Ramos (cell line): ENCODE results near the gene SYNGAP1.

ENCODE experiments used
- in situ Hi-C: fragments of 300-500 bp; cut with MboI; formaldehyde crosslinking; loops from one replicate; pipeline ENCODE4 v1.14.3; 2022; ENCODE audit warnings: low sequenced_read_pairs; ENCODE audit not compliant: unreplicated experiment

Gene SYNGAP1

GRCh38 chr6:33420491-33421343, 852 bp downstream of the SYNGAP1 start:
- in situ Hi-C loops: no loop called here

- in situ Hi-C loops: no loop called here
Observed at GRCh38 chr6:33421344-33421643, 1.4 kb downstream of the SYNGAP1 start.

DNA sequence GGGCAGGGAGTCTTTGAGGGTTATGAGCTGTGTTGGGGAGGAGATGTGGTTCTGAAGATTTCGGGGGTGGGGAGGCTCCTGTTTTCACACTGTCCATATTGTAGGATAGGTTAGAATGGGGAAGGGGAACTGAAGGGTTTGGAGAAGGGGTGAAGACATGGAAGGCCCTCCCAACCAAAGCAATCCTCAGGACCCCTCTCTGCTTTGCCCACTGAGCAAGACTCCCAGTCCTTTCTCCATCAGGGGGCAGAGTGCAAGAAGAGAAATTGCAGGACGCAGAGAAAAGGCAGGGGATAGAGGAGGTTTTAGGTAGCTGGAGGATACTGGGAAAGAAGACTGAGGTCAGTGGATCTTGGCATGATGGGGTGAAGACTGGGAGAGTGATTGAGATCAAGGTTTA, 3.9 kb downstream of the SYNGAP1 start:
- in situ Hi-C loops: no loop called here

DNA sequence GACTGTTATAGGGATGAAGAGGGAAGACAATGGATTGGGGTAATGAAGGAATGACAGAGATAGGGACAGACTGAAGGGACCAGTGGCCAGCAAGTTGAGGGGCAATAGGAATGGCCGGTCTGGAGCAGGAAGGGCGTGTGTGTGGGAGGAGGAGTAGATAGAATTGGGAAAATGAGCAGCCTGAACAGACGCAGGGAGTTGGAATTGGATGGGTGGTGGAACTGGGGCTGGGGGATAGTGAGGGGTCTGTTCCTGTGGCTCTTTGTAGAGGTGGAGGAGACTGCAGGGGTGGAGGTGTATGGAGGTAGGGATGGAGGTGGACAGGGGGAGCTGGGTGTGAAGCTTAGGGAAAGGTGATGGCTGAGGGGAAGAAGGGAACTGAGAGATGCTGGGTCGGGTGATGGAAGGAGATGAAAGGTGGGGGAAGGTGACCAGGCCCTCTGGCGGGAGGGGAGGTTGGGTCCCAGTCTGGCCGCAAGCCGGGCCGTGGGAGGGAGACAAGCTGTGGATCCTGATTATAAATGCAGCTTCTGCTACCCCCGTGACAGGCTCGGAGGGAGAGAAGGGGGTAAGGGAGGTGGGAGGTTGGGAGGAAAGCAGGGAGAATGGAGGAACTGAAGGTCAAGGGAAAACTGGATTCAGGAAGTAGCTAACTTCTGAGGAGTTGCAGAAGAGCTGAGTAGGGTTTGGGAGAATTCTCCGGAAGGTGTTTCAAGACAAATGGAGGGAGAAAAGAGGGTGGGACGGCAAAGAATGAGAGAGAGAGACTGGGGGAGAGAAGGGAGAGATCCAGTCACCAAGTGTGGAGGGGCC, 5.2 kb downstream of the SYNGAP1 start:
- in situ Hi-C loops: no loop called here

GRCh38 chr6:33425668-33426577, 6.1 kb downstream of the SYNGAP1 start:
- in situ Hi-C loops: no loop called here

DNA sequence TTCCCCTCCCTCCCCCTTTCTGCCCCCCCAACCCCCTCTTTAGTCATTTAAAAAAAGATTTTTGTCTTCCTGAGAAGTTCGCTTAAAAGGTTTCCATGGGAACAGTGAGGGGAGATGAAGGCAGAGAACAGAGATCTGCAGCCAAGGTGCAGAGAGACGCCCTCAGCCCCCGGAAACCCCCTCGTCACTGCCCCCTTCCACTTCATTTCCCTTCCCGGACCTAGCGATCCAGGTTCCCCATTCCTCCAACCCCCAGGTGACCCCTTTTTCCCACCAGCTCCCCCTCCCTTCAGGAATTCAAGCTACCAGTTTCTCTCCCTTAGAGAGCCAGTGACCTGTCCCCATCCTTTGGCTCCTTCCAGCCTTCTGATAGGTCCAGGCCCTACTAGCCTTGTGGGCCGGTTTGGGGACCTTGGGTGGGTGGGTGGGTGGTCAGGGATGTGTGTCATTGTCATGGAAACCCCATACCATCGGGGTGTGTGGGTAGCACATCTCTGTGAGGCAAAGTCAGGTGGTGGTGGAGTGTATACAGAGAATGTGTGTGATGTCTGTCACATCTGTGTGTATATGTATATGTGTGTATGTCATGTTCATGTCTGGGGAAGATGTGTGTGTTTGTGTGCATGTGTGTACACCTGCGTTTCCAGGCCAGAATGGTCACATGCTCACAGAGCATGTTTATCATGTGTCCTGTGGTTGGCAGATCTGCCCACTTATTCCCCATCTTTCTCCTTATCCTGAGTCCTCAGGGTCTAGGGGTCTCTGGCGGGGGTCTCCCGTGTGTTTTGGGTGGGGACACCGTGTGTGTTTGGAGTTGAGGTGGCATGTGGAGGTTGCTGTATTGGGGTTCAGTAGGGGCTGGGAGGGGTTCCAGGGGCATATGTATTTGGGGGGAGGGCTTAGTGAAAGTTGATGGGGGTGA, 7.0 kb downstream of the SYNGAP1 start:
- in situ Hi-C loops: no loop called here

DNA sequence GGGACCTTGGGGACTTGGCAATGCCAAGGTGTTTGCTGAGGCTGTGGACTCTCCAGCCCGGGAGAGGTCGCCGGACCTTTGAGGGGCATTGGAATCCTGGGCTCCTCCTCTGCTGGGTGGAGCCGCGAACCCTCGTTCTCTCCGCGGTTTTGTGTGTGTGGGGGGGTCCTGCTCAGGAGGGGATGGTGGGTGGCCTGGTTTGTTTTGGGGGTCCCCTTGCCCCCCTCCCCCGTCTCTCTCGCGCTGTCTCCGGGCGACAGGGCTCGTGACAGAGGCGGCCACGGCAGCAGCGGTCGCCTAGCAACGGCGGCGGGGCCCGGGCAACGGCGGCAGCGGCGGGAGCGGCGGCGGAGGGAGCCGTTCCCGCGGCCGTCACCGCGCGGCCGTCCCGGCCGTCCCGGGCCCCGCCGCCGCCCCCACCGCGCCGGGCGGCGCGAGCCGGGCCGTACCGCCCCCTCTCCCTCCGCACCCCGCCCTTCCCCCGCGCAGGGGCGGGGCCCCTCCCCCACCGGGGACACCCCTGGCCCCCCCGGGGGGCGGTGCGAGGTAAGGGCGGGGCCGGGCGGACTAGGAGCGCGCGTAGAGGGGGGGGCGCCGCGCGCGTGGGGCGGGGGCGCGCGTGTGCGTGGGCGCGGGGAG, 7.8 kb downstream of the SYNGAP1 start:
- in situ Hi-C loops: no loop called here

- in situ Hi-C loops: no loop called here
Observed at GRCh38 chr6:33428224-33428965, 8.5 kb downstream of the SYNGAP1 start.

- in situ Hi-C loops: no loop called here
Observed at GRCh38 chr6:33428966-33429749, 9.3 kb downstream of the SYNGAP1 start.

GRCh38 chr6:33429750-33430052, 9.8 kb downstream of the SYNGAP1 start:
- in situ Hi-C loops: no loop called here

GRCh38 chr6:33430334-33430733, 10.5 kb downstream of the SYNGAP1 start:
- in situ Hi-C loops: no loop called here

- in situ Hi-C loops: no loop called here
Observed at GRCh38 chr6:33430991-33431879, 11.4 kb downstream of the SYNGAP1 start.

DNA sequence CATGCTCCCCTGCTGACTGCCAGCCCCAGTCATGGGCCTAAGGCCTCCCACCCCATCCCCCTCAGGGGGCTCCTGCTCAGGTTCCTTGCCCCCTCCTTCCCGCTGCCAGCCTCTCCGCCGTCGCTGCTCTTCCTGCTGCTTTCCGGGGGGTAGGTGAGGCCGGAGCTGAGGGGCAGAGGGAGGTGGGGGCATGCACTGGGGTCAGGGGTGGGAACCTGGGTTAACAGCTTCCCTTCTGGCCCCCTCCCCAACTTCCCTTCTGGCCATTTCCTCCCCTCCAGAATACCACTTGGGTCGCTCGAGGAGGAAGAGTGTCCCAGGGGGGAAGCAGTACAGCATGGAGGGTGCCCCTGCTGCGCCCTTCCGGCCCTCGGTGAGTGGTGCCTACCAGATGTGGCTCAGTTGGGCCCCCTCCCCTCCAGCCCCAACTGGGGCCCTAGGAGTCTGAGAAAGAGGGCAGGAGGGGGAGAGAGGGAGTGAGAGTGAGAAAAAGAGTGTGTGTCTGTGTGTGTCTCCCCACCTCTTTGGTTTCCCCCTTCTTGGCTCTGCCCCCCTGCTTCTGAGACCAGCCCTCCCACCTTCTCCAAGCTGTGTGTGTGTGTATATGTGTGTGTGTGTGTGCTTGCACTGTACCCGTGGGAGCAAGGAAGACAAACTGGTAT, 12.1 kb downstream of the SYNGAP1 start:
- in situ Hi-C loops: no loop called here

GRCh38 chr6:33432546-33432945, 12.7 kb downstream of the SYNGAP1 start:
- in situ Hi-C loops: no loop called here

GRCh38 chr6:33433001-33433543, 13.2 kb downstream of the SYNGAP1 start:
- in situ Hi-C loops: no loop called here

DNA sequence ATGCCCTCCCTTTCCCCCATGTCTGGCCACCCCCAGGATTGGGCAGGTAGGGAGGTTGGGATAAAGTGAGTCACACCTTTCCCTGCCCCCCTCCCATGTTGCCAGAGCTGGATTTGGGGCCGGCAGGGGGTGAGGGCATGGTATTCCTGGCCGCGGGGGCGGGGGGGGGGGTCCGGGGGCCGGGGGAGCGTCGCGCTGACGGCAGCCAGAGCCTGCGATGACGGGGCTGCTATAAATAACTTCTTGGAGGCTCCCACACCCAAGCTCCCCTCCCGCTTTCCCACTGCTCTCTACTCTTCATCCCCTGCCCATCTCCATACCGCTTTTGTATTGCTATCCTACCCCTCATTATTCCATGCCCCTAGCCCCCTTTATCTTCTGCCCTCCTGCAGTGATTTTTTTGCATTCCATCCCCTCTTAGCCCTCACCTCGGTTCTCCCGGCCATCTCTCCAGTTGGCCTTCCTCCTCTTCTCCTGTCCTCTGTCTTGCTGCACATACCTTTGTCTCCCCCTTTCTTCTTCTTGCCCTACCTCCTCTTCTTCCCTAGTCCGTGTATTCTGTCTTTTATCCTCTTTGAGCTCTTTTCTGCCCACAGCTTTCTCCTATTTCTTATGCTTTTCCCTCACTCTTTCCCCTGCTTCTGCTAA, 13.8 kb downstream of the SYNGAP1 start:
- in situ Hi-C loops: no loop called here
